ENCODE data around the gene HTRA3. TPM values are rescaled to one million over a fixed set of nuclear protein-coding genes. Genes with fewer than 3 reads are reported as not detected.

Gene HTRA3
- total and polyA plus RNA-seq, 4 donors, result 0.36 to 1.2 (median 1.1) TPM

DNA sequence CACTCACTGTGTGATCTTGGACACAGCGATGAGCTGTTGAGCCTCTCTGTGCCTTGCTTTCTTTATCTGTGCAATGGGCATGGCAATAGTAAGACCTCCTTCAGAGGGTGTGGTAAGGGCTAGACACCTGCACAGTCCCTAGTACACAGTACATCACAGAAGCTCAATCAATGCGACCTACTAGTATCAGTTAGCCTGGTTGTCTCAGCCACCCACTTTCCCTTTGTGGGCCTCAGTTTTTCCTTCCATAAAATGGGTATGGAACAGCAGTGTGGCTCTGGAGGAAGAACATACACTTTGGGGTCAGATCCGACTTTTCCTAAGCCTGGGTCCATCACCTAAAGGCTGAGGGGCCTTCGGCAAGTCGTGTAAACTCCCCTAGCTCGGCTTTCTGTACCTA lies 3.5 kb upstream of the HTRA3 start:
- 87% methylated on average over 6 of the region's 6 CpGs for WGBS

DNA sequence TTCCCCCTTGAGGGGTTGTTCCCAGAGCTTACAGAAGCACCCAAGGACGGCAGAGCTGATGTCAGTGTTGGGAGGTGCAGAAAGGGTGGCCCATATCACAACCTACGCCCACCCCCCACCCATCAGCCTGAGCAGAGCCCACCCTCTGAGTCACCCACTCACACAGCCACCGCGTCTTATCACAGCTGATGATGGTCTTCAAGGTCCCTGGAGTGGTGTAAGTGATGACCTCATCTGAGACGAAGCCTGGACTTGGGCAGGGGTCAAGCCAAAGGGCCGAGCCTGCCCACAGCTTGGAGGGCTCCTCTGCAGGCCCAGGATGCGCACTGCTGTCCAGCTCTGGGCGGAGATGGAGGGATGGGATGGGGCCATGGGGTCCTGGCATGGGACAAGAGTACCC lies 3.0 kb upstream of the HTRA3 start:
- Histone ChIP-seq H3K4me1 (ENCODE audit: control insufficient read depth in 4 of 4, insufficient read depth in 4 of 4, low read length in 3 of 4) (peaks cover 0 to 7% (median 0%) of the 10 kb centered on the region in 4 donors), H3K36me3 (ENCODE audit: control insufficient read depth in 4 of 4, insufficient read depth in 3 of 4, low read depth in 1 of 4, low read length in 3 of 4) (no peaks in the 10 kb centered on the region), H3K27me3 (ENCODE audit: control insufficient read depth in 4 of 4, insufficient read depth in 4 of 4, low read length in 3 of 4) (peaks cover 0 to 10% (median 3%) of the 10 kb centered on the region in 4 donors), H3K4me3 (ENCODE audit: low read depth in 1 of 3, low read length in 3 of 3) (no peak overlapping the region), H3K9me3 (ENCODE audit: control insufficient read depth in 4 of 4, low read length in 3 of 4) (no peaks in the 10 kb centered on the region), H3K9ac (ENCODE audit: low read depth in 1 of 2, low read length in 2 of 2) (no peak overlapping the region), H3K27ac (ENCODE audit: low read depth in 1 of 2, low read length in 2 of 2) (no peak overlapping the region)
- no peak for DNase-seq (ENCODE audit: low spot score)
- 74% methylated on average over 8 of the region's 8 CpGs for WGBS
- TF ChIP-seq GABPA (IDR thresholded peaks at IDR 0.05 in 1 of 2, conservative IDR thresholded peaks at IDR 0.05 in 1 of 2), result no peak
- TF ChIP-seq FOXA1 (IDR thresholded peaks at IDR 0.05), result no peak
- TF ChIP-seq NR2F2 (IDR thresholded peaks at IDR 0.05), result no peak
- TF ChIP-seq, protein P1, sequence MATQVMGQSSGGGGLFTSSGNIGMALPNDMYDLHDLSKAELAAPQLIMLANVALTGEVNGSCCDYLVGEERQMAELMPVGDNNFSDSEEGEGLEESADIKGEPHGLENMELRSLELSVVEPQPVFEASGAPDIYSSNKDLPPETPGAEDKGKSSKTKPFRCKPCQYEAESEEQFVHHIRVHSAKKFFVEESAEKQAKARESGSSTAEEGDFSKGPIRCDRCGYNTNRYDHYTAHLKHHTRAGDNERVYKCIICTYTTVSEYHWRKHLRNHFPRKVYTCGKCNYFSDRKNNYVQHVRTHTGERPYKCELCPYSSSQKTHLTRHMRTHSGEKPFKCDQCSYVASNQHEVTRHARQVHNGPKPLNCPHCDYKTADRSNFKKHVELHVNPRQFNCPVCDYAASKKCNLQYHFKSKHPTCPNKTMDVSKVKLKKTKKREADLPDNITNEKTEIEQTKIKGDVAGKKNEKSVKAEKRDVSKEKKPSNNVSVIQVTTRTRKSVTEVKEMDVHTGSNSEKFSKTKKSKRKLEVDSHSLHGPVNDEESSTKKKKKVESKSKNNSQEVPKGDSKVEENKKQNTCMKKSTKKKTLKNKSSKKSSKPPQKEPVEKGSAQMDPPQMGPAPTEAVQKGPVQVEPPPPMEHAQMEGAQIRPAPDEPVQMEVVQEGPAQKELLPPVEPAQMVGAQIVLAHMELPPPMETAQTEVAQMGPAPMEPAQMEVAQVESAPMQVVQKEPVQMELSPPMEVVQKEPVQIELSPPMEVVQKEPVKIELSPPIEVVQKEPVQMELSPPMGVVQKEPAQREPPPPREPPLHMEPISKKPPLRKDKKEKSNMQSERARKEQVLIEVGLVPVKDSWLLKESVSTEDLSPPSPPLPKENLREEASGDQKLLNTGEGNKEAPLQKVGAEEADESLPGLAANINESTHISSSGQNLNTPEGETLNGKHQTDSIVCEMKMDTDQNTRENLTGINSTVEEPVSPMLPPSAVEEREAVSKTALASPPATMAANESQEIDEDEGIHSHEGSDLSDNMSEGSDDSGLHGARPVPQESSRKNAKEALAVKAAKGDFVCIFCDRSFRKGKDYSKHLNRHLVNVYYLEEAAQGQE (IDR thresholded peaks at IDR 0.05), result no peak
- TF ChIP-seq HNF4G (IDR thresholded peaks at IDR 0.05), result no peak
- TF ChIP-seq HNF4A (conservative IDR thresholded peaks at IDR 0.05), result no peak
- TF ChIP-seq JUND (IDR thresholded peaks at IDR 0.05), result no peak
- TF ChIP-seq, protein P2, sequence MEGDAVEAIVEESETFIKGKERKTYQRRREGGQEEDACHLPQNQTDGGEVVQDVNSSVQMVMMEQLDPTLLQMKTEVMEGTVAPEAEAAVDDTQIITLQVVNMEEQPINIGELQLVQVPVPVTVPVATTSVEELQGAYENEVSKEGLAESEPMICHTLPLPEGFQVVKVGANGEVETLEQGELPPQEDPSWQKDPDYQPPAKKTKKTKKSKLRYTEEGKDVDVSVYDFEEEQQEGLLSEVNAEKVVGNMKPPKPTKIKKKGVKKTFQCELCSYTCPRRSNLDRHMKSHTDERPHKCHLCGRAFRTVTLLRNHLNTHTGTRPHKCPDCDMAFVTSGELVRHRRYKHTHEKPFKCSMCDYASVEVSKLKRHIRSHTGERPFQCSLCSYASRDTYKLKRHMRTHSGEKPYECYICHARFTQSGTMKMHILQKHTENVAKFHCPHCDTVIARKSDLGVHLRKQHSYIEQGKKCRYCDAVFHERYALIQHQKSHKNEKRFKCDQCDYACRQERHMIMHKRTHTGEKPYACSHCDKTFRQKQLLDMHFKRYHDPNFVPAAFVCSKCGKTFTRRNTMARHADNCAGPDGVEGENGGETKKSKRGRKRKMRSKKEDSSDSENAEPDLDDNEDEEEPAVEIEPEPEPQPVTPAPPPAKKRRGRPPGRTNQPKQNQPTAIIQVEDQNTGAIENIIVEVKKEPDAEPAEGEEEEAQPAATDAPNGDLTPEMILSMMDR (IDR thresholded peaks at IDR 0.05; ENCODE audit: low read depth, low read length, missing input control), result no peak
- TF ChIP-seq YY1 (IDR thresholded peaks at IDR 0.05), result no peak
- TF ChIP-seq, protein P3, sequence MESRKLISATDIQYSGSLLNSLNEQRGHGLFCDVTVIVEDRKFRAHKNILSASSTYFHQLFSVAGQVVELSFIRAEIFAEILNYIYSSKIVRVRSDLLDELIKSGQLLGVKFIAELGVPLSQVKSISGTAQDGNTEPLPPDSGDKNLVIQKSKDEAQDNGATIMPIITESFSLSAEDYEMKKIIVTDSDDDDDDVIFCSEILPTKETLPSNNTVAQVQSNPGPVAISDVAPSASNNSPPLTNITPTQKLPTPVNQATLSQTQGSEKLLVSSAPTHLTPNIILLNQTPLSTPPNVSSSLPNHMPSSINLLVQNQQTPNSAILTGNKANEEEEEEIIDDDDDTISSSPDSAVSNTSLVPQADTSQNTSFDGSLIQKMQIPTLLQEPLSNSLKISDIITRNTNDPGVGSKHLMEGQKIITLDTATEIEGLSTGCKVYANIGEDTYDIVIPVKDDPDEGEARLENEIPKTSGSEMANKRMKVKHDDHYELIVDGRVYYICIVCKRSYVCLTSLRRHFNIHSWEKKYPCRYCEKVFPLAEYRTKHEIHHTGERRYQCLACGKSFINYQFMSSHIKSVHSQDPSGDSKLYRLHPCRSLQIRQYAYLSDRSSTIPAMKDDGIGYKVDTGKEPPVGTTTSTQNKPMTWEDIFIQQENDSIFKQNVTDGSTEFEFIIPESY (IDR thresholded peaks at IDR 0.05), result no peak
- TF ChIP-seq TAF1 (conservative IDR thresholded peaks at IDR 0.05), result no peak

More for the DNA sequence above, 3.5 kb upstream of the HTRA3 start:
- H3K4me1 ChIP-seq (ENCODE audit: control insufficient read depth in 4 of 4, insufficient read depth in 4 of 4, low read length in 3 of 4), result peaks cover 0 to 7% (median 0%) of the 10 kb centered on the region in 4 donors
- no peak overlapping the region for H3K9ac ChIP-seq (ENCODE audit: low read depth in 1 of 2, low read length in 2 of 2)
- H3K27ac ChIP-seq (ENCODE audit: low read depth in 1 of 2, low read length in 2 of 2), result no peak overlapping the region
- no peak overlapping the region for H3K4me3 ChIP-seq (ENCODE audit: low read depth in 1 of 3, low read length in 3 of 3)
- H3K9me3 ChIP-seq (ENCODE audit: control insufficient read depth in 4 of 4, low read length in 3 of 4), result no peaks in the 10 kb centered on the region
- TF ChIP-seq, protein P1 (IDR thresholded peaks at IDR 0.05), result no peak
- TF ChIP-seq GABPA (IDR thresholded peaks at IDR 0.05 in 1 of 2, conservative IDR thresholded peaks at IDR 0.05 in 1 of 2) (no peak), HNF4A (conservative IDR thresholded peaks at IDR 0.05) (no peak), RXRA (IDR thresholded peaks at IDR 0.05) (no peak), YY1 (IDR thresholded peaks at IDR 0.05) (no peak), EGR1 (IDR thresholded peaks at IDR 0.05; ENCODE audit: low read depth in 2 of 2) (no peak), NR2F2 (IDR thresholded peaks at IDR 0.05) (no peak), RAD21 (IDR thresholded peaks at IDR 0.05) (no peak), FOXA2 (IDR thresholded peaks at IDR 0.05) (no peak), SP1 (IDR thresholded peaks at IDR 0.05) (no peak), TAF1 (conservative IDR thresholded peaks at IDR 0.05) (no peak)
- TF ChIP-seq, protein P2 (IDR thresholded peaks at IDR 0.05; ENCODE audit: low read depth, low read length, missing input control), result no peak
- TF ChIP-seq, protein P4, sequence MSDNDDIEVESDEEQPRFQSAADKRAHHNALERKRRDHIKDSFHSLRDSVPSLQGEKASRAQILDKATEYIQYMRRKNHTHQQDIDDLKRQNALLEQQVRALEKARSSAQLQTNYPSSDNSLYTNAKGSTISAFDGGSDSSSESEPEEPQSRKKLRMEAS (IDR thresholded peaks at IDR 0.05), result no peak
- H3K27me3 ChIP-seq (ENCODE audit: control insufficient read depth in 4 of 4, insufficient read depth in 4 of 4, low read length in 3 of 4), result peaks cover 0 to 10% (median 3%) of the 10 kb centered on the region in 4 donors
- H3K36me3 ChIP-seq (ENCODE audit: control insufficient read depth in 4 of 4, insufficient read depth in 3 of 4, low read depth in 1 of 4, low read length in 3 of 4), result no peaks in the 10 kb centered on the region
- DNase-seq (ENCODE audit: low spot score), result no peak

All from liver (tissue), 9 donors.